Osteocyte (in vitro differentiated cells): ENCODE data around the gene UFSP2. TPM values are rescaled to one million over a fixed set of nuclear protein-coding genes. Genes with fewer than 3 reads are reported as not detected.

Experiments
- DNase-seq: peaks from one replicate; pipeline ENCODE4 v3.0.0; 2021; ENCODE audit warnings: mixed read lengths; ENCODE audit not compliant: unreplicated experiment; ENCODE audit errors: extremely low spot score
- H3K27ac Mint-ChIP-seq: one replicate; pipeline ENCODE4 v1.8.0; 2021; ENCODE audit warnings: mild to moderate bottlenecking, mixed read lengths; ENCODE audit not compliant: unreplicated experiment
- H3K27me3 Mint-ChIP-seq: one replicate; pipeline ENCODE4 v1.8.0; 2021; ENCODE audit warnings: mixed read lengths; ENCODE audit not compliant: unreplicated experiment
- H3K36me3 Mint-ChIP-seq: one replicate; pipeline ENCODE4 v1.8.0; 2021; ENCODE audit warnings: mixed read lengths; ENCODE audit not compliant: unreplicated experiment
- H3K4me1 Mint-ChIP-seq: one replicate; pipeline ENCODE4 v1.8.0; 2021; ENCODE audit warnings: mixed read lengths; ENCODE audit not compliant: unreplicated experiment
- H3K4me3 Mint-ChIP-seq: one replicate; pipeline ENCODE4 v1.8.0; 2021; ENCODE audit warnings: mild to moderate bottlenecking, moderate library complexity, mixed read lengths; ENCODE audit not compliant: unreplicated experiment
- H3K9me3 Mint-ChIP-seq: one replicate; pipeline ENCODE4 v1.8.0; 2021; ENCODE audit warnings: mixed read lengths; ENCODE audit not compliant: unreplicated experiment
- total RNA-seq: library from RNA; stranded (reverse); gene quantifications from 2 replicates; pipeline ENCODE4 v1.2.1, GENCODE V29; 2021
- TF ChIP-seq, protein P1 (sequence below): fragments of 200-600 bp; sonication (generic); IDR thresholded peaks from 2 replicates; pipeline ENCODE4 v1.5.0; 2021; ENCODE audit warnings: antibody characterized with exemption, mild to moderate bottlenecking, moderate library complexity

UFSP2 gene
- total RNA-seq, 1 donor from 2014 or later = 28.6 TPM

DNA sequence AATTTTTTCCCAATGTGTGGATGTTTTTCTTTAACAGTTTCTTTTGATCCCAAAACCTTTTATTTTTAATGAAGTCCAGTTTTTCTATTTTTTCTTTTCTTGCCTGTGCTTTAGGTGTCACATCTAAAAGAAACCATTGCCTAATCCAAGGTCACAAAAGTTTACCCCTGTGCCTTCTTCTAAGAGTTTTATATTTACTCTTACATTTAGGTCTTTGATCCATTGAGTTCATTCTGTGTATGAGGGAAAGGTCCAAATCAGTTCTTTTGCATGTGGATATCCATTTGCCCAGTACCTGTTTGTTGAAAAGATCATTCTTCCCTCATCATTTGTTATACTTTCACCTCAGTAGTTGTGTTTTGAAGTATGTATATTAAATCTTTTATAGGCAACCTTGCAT is 43.0 kb downstream of the UFSP2 start:
- peaks cover 36% of the 10 kb centered on the region for H3K36me3 Mint-ChIP-seq
- H3K4me3 Mint-ChIP-seq = no peak overlapping the region
- TF ChIP-seq, protein P1, sequence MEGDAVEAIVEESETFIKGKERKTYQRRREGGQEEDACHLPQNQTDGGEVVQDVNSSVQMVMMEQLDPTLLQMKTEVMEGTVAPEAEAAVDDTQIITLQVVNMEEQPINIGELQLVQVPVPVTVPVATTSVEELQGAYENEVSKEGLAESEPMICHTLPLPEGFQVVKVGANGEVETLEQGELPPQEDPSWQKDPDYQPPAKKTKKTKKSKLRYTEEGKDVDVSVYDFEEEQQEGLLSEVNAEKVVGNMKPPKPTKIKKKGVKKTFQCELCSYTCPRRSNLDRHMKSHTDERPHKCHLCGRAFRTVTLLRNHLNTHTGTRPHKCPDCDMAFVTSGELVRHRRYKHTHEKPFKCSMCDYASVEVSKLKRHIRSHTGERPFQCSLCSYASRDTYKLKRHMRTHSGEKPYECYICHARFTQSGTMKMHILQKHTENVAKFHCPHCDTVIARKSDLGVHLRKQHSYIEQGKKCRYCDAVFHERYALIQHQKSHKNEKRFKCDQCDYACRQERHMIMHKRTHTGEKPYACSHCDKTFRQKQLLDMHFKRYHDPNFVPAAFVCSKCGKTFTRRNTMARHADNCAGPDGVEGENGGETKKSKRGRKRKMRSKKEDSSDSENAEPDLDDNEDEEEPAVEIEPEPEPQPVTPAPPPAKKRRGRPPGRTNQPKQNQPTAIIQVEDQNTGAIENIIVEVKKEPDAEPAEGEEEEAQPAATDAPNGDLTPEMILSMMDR = no peak
- peaks cover 13% of the 10 kb centered on the region for H3K9me3 Mint-ChIP-seq
- DNase-seq = no peak
- no peaks in the 10 kb centered on the region for H3K27me3 Mint-ChIP-seq
- no peak overlapping the region for H3K27ac Mint-ChIP-seq
- H3K4me1 Mint-ChIP-seq = peaks cover 10% of the 10 kb centered on the region

DNA sequence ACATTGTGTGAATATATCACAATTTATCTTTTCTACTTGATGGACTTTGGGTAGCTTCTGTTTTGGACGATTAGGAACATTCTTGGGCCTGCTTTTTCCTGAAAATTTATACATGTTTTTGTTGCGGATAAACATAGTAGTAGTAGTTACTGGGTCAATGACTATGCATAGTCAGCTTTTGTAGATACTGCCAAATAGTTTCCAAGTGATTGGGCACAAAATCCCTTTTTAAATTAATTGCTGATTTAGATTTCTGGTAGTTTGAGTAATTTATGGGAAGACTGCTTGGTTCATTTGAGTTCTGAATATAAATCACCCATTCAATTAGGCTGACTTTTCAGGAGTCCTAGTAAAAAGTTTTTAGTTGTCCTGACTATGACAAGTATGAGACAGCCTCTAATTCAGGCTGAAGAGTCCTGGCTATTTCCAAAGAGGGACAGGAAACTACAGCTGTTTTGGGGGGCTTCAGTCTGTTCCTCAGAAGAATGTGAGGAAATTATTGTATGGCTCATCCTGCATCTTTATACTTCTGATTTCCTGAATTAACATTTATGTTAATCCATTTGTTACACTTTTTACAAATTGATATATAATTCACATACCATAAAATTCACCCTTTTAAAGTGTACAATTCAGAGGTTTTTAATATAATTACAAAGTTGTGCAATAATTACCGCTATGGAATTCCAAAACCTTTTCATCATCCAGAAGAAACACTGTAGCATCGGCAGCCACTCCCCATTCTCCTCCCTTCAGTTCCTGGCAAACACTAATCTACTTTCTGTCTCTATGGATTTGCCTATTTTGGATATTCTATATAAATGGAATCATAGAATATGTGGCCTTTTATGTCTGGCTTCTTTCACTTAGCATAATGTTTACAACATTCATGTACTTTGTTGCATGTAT is 44.2 kb downstream of the UFSP2 start:
- Mint-ChIP-seq H3K27ac (no peak overlapping the region), H3K4me3 (no peak overlapping the region), H3K9me3 (peaks cover 13% of the 10 kb centered on the region), H3K4me1 (peaks cover 10% of the 10 kb centered on the region), H3K27me3 (no peaks in the 10 kb centered on the region), H3K36me3 (peaks cover 39% of the 10 kb centered on the region)
- DNase-seq = no peak
- TF ChIP-seq, protein P1 = no peak

DNA sequence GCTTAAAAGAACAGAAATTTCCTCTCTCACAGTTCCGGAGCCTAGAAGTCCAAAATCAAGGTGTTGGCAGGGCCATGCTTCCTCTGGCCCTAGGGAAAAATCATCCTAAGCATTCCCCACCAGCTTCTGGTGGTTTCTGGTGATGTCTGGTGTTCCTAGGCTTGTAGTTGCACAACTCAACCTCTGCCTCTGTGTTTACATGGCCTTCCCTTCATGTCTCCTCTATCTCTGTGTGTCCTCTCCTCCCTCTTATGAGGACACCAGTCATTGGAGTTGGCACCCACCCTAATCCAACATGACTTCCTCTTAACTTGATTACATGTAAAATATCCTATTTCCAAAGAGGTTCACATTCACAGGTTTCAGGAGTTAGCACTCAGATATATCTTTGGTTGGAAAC is 45.4 kb downstream of the UFSP2 start:
- TF ChIP-seq, protein P1 = no peak
- peaks cover 13% of the 10 kb centered on the region for H3K9me3 Mint-ChIP-seq
- H3K4me3 Mint-ChIP-seq = no peak overlapping the region
- H3K36me3 Mint-ChIP-seq = peaks cover 44% of the 10 kb centered on the region
- H3K27me3 Mint-ChIP-seq = no peaks in the 10 kb centered on the region
- no peak for DNase-seq
- no peak overlapping the region for H3K27ac Mint-ChIP-seq
- peaks cover 9% of the 10 kb centered on the region for H3K4me1 Mint-ChIP-seq

DNA sequence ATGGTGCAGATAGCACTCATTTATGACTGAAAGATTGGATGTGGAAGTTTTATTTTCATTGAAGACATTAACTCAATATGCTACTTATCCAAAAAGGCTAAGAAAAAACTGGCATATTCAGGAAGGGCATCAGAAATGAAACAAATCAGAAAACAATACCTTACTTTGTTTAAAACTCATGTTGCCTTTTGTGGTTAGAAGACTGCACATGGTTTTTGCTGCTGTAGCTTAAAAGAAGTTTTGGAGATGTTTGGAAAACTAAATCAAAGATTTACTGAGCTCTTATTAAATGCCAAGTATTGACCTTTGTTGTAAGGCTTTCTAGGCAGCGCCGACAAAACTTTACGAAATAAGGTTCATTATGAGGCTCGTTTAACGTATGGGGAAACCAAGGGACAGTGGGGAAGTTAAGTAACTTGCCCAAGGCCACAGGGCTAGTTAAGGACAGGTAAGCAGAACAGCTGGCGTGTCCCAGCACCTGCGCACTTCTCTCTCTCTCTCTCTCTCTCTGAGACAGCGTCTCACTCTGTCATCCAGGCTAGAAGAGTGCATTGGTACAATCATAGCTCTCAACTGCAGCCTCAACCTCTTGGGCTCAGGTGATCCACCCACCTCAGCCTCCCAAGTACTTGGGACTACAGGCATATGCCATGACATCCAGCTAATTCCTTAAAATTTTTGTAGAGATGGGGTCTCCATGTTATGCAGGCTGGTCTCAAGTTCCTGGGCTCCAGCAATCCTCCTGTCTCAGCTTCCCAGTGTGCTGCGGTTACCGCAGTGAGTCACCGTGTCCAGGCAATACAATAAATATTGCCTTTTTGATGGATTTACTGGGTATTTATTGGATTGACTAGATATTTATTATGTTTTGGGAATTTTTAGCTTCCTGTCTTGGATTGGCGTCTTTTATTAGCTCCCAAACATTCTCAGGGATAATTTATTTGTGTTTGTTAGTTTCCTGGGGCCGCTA is 46.2 kb downstream of the UFSP2 start:
- H3K27me3 Mint-ChIP-seq = no peaks in the 10 kb centered on the region
- peaks cover 3% of the 10 kb centered on the region for H3K4me1 Mint-ChIP-seq
- H3K36me3 Mint-ChIP-seq = peaks cover 46% of the 10 kb centered on the region
- TF ChIP-seq, protein P1 = no peak
- no peak overlapping the region for H3K4me3 Mint-ChIP-seq
- peaks cover 13% of the 10 kb centered on the region for H3K9me3 Mint-ChIP-seq
- H3K27ac Mint-ChIP-seq = no peak overlapping the region
- DNase-seq = no peak
